ENCODE data around the gene CHST5.
A peak's percentile ranks its signal among the peaks of the same experiment; 100 is the strongest.

The CHST5 gene

GRCh38 chr16:75535901-75536300 is at the start of gene CHST5:
CHST5 (minus strand) TSS chr16:75536108; CDS start chr16:75530384, 5,724 bp downstream.
- DNase-seq, result no peak

- DNase-seq, result no peak
Observed at GRCh38 chr16:75584108-75584507, 48.2 kb upstream of the CHST5 start.

GRCh38 chr16:75579281-75579834 is 43.5 kb upstream of the CHST5 start:
- no peak for DNase-seq

GRCh38 chr16:75578725-75579124 is 42.8 kb upstream of the CHST5 start:
- DNase-seq, result no peak

- DNase-seq, result no peak
Observed at GRCh38 chr16:75578212-75578611, 42.3 kb upstream of the CHST5 start.

GRCh38 chr16:75576384-75576811 is 40.5 kb upstream of the CHST5 start:
- no peak for DNase-seq

GRCh38 chr16:75575958-75576357 is 40.0 kb upstream of the CHST5 start:
- DNase-seq, result no peak

- no peak for DNase-seq
Observed at GRCh38 chr16:75573955-75574354, 38.0 kb upstream of the CHST5 start.

- no peak for DNase-seq
Observed at GRCh38 chr16:75572864-75573542, 37.1 kb upstream of the CHST5 start.

- DNase-seq, result no peak
Observed at GRCh38 chr16:75570396-75571065, 34.6 kb upstream of the CHST5 start.

GRCh38 chr16:75567911-75568310 is 32.0 kb upstream of the CHST5 start:
- no peak for DNase-seq

- no peak for DNase-seq
Observed at GRCh38 chr16:75566758-75567255, 30.9 kb upstream of the CHST5 start.

GRCh38 chr16:75566040-75566757 is 30.3 kb upstream of the CHST5 start, which contains the start of gene GABARAPL2:
GABARAPL2 (plus strand) TSS chr16:75566379; CDS start chr16:75566487, 108 bp downstream.
- DNase-seq, result peak; percentile 80 to 90 (median 85)

- no peak for DNase-seq
Observed at GRCh38 chr16:75565640-75566039, 29.7 kb upstream of the CHST5 start.

- DNase-seq, result peak in 1 of 3 experiments; percentile 2
Observed at GRCh38 chr16:75559564-75560372, 23.9 kb upstream of the CHST5 start.

GRCh38 chr16:75558846-75559401 is 23.0 kb upstream of the CHST5 start:
- no peak for DNase-seq

- peak in 1 of 3 experiments; percentile 69 for DNase-seq
Observed at GRCh38 chr16:75556431-75556950, 20.6 kb upstream of the CHST5 start.

GRCh38 chr16:75555707-75556430 is 20.0 kb upstream of the CHST5 start, which contains the start of gene TMEM231:
TMEM231 (minus strand) TSS chr16:75556252; CDS start chr16:75556209, 43 bp downstream.
- DNase-seq, result peak; percentile 88 to 97 (median 94)

GRCh38 chr16:75555213-75555706 is 19.4 kb upstream of the CHST5 start:
- peak; percentile 62 to 87 (median 76) for DNase-seq

GRCh38 chr16:75552951-75553350 is 17.0 kb upstream of the CHST5 start:
- DNase-seq, result no peak

Measured in NCI-H1417 (cell line).